Measurements from ENCODE around the gene NSG2.

DNA sequence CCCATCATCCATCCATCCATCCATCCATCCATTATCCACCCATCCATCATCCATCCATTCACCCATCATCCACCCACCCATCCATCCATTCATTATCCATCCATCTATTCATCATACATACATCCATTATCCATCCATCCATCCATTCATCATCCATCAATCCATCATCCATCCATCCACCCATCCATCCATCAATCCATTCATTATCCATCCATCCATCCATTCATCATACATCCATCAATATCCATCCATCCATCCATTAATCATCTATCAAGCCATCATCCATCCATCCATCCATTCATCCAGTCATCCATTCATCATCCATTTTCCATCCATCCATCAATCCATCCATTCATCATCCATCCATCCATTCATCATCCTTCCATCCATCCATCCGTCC is 89.0 kb downstream of the NSG2 start:
- TF ChIP-seq CTCF (conservative IDR thresholded peaks at IDR 0.05; ENCODE audit: low read length): no peak
- no peak for TF ChIP-seq EZH2phosphoT487 (IDR thresholded peaks at IDR 0.05; ENCODE audit: borderline replicate concordance)
